Activated CD8-positive, alpha-beta memory T cell treated with anti-CD3 and anti-CD28 coated beads, Interleukin-2, amount 10 ng/mL, durations not matched to agents 7 days and 5 days (primary cell): Measurements from ENCODE around the gene RHBDF1. TPM values are rescaled to one million over a fixed set of nuclear protein-coding genes. Genes with fewer than 3 reads are reported as not detected.

Experiments used
- ATAC-seq: fragments of 150-1000 bp; cut with Tn5 transposase; one replicate; pipeline ENCODE4 v1.10.0; 2021; ENCODE audit warnings: moderate library complexity
- CTCF ChIA-PET: fragments of 350-600 bp; sonication (Branson Sonifier 250); formaldehyde crosslinking; loops from one replicate; lab custom pipeline; 2021; ENCODE audit warnings: antibody characterized with exemption; lab: Charles Lee
- DNase-seq: peaks from one replicate; pipeline ENCODE4 v3.0.0-alpha.2; 2020
- H3K27ac Mint-ChIP-seq: one replicate; pipeline ENCODE4 v1.8.0; 2021; ENCODE audit warnings: mild to moderate bottlenecking, mixed read lengths
- H3K27me3 Mint-ChIP-seq: one replicate; pipeline ENCODE4 v1.8.0; 2021; ENCODE audit warnings: mixed read lengths
- H3K36me3 Mint-ChIP-seq: one replicate; pipeline ENCODE4 v1.8.0; 2021; ENCODE audit warnings: mild to moderate bottlenecking, mixed read lengths
- H3K4me1 Mint-ChIP-seq: one replicate; pipeline ENCODE4 v1.8.0; 2021; ENCODE audit warnings: mixed read lengths
- H3K4me3 Mint-ChIP-seq: one replicate; pipeline ENCODE4 v1.8.0; 2021; ENCODE audit warnings: mild to moderate bottlenecking, moderate library complexity, mixed read lengths
- H3K9me3 Mint-ChIP-seq: one replicate; pipeline ENCODE4 v1.8.0; 2022; ENCODE audit warnings: low read depth, mixed read lengths
- total RNA-seq, 2 experiments: library from RNA; stranded (reverse); gene quantifications; one replicate each; pipeline ENCODE4 v1.2.3, GENCODE V29; 2021

RHBDF1 gene
- total RNA-seq, 2 experiments from 2014 or later, result 0.23 to 0.33 TPM

GRCh38 chr16:65745-66144, 6.7 kb downstream of the RHBDF1 start:
- Mint-ChIP-seq H3K4me3 (no peak overlapping the region), H3K9me3 (no peaks in the 10 kb centered on the region), H3K27ac (no peak overlapping the region), H3K36me3 (no peaks in the 10 kb centered on the region), H3K27me3 (peaks cover 8% of the 10 kb centered on the region), H3K4me1 (no peaks in the 10 kb centered on the region)
- DNase-seq, result peak; percentile 89
- ATAC-seq, result peak; percentile 92
- CTCF ChIA-PET, result interaction anchor here (0.6 to 14.8 kb wide), 34 partner anchors 9 to 306 kb away, joined by 3 to 350 read pairs (median 5); partner anchors contain the start of genes HBQ1, MPG, POLR3K and SNRNP25

GRCh38 chr16:64914-65255, 7.5 kb downstream of the RHBDF1 start:
- CTCF ChIA-PET, result interaction anchor here (1.2 to 14.8 kb wide), 15 partner anchors 8 to 306 kb away, joined by 3 to 350 read pairs (median 12); partner anchors contain the start of genes HBQ1, MPG, POLR3K and SNRNP25
- Mint-ChIP-seq H3K36me3 (no peaks in the 10 kb centered on the region), H3K4me1 (no peaks in the 10 kb centered on the region), H3K4me3 (no peak overlapping the region), H3K27me3 (peaks cover 1% of the 10 kb centered on the region), H3K27ac (no peak overlapping the region), H3K9me3 (no peaks in the 10 kb centered on the region)
- ATAC-seq (no peak), DNase-seq (no peak)

- CTCF ChIA-PET, result interaction anchor here (0.6 to 14.8 kb wide), 13 partner anchors 8 to 1357 kb away, joined by 3 to 350 read pairs (median 17); partner anchors contain the start of genes MPG, POLR3K and SNRNP25
- no peaks in the 10 kb centered on the region for H3K36me3 Mint-ChIP-seq
- ATAC-seq, result no peak
- no peaks in the 10 kb centered on the region for H3K9me3 Mint-ChIP-seq
- no peak for DNase-seq
- no peaks in the 10 kb centered on the region for H3K27me3 Mint-ChIP-seq
- no peak overlapping the region for H3K4me3 Mint-ChIP-seq
- no peak overlapping the region for H3K27ac Mint-ChIP-seq
- no peaks in the 10 kb centered on the region for H3K4me1 Mint-ChIP-seq
Measured at GRCh38 chr16:63998-64913, 8.2 kb downstream of the RHBDF1 start.

GRCh38 chr16:63466-63865, 9.0 kb downstream of the RHBDF1 start:
- Mint-ChIP-seq H3K4me3 (no peak overlapping the region), H3K4me1 (no peaks in the 10 kb centered on the region), H3K27ac (no peak overlapping the region), H3K9me3 (no peaks in the 10 kb centered on the region), H3K36me3 (no peaks in the 10 kb centered on the region), H3K27me3 (no peaks in the 10 kb centered on the region)
- DNase-seq (no peak), ATAC-seq (no peak)
- CTCF ChIA-PET, result interaction anchor here (0.8 to 14.8 kb wide), 5 partner anchors 13 to 62 kb away, joined by 3 to 350 read pairs (median 52); partner anchors contain the start of gene MPG

GRCh38 chr16:62968-63391, 9.5 kb downstream of the RHBDF1 start:
- CTCF ChIA-PET, result interaction anchor here (0.8 to 14.8 kb wide), 5 partner anchors 14 to 63 kb away, joined by 3 to 350 read pairs (median 52); partner anchors contain the start of gene MPG
- ATAC-seq (no peak), DNase-seq (no peak)
- Mint-ChIP-seq H3K27me3 (no peaks in the 10 kb centered on the region), H3K27ac (no peak overlapping the region), H3K4me1 (no peaks in the 10 kb centered on the region), H3K9me3 (no peaks in the 10 kb centered on the region), H3K36me3 (no peaks in the 10 kb centered on the region), H3K4me3 (no peak overlapping the region)

GRCh38 chr16:62283-62967, 10.0 kb downstream of the RHBDF1 start:
- H3K36me3 Mint-ChIP-seq, result no peaks in the 10 kb centered on the region
- no peaks in the 10 kb centered on the region for H3K9me3 Mint-ChIP-seq
- H3K4me3 Mint-ChIP-seq, result no peak overlapping the region
- DNase-seq (no peak), ATAC-seq (no peak)
- H3K27ac Mint-ChIP-seq, result no peak overlapping the region
- CTCF ChIA-PET, result interaction anchor here (4.1 to 14.8 kb wide), 3 partner anchors 14 to 43 kb away, joined by 52 to 350 read pairs (median 78); partner anchors contain the start of gene MPG
- no peaks in the 10 kb centered on the region for H3K4me1 Mint-ChIP-seq
- H3K27me3 Mint-ChIP-seq, result no peaks in the 10 kb centered on the region

GRCh38 chr16:61879-62281, 10.6 kb downstream of the RHBDF1 start:
- Mint-ChIP-seq H3K27me3 (no peaks in the 10 kb centered on the region), H3K4me3 (no peak overlapping the region), H3K4me1 (no peaks in the 10 kb centered on the region), H3K27ac (no peak overlapping the region), H3K36me3 (no peaks in the 10 kb centered on the region), H3K9me3 (no peaks in the 10 kb centered on the region)
- ATAC-seq (no peak), DNase-seq (no peak)
- CTCF ChIA-PET, result interaction anchor here (6.6 to 14.8 kb wide), 2 partner anchors 15 to 35 kb away, joined by 78 to 350 read pairs; partner anchors contain the start of gene MPG

GRCh38 chr16:60929-61878, 11.2 kb downstream of the RHBDF1 start:
- peaks cover 2% of the 10 kb centered on the region for H3K36me3 Mint-ChIP-seq
- DNase-seq (no peak), ATAC-seq (no peak)
- CTCF ChIA-PET, result interaction anchor here (0.7 to 14.8 kb wide), 5 partner anchors 15 to 122 kb away, joined by 3 to 350 read pairs (median 6); partner anchors contain the start of gene MPG
- H3K27ac Mint-ChIP-seq, result no peak overlapping the region
- H3K4me3 Mint-ChIP-seq, result no peak overlapping the region
- no peaks in the 10 kb centered on the region for H3K4me1 Mint-ChIP-seq
- H3K9me3 Mint-ChIP-seq, result no peaks in the 10 kb centered on the region
- H3K27me3 Mint-ChIP-seq, result no peaks in the 10 kb centered on the region

- H3K4me3 Mint-ChIP-seq, result no peak overlapping the region
- CTCF ChIA-PET, result interaction anchor here (0.7 to 1.5 kb wide), 3 partner anchors 37 to 123 kb away, joined by 3 to 6 read pairs (median 6); no protein-coding TSS in a partner anchor
- no peak overlapping the region for H3K27ac Mint-ChIP-seq
- H3K4me1 Mint-ChIP-seq, result peaks cover 4% of the 10 kb centered on the region
- no peak for ATAC-seq
- H3K27me3 Mint-ChIP-seq, result no peaks in the 10 kb centered on the region
- no peak for DNase-seq
- H3K36me3 Mint-ChIP-seq, result peaks cover 7% of the 10 kb centered on the region
- no peaks in the 10 kb centered on the region for H3K9me3 Mint-ChIP-seq
Measured at GRCh38 chr16:60166-60565, 12.3 kb downstream of the RHBDF1 start.

- no peak for ATAC-seq
- H3K4me3 Mint-ChIP-seq, result no peak overlapping the region
Measured at GRCh38 chr16:59440-60059, 12.9 kb downstream of the RHBDF1 start.

GRCh38 chr16:58491-59439, 13.7 kb downstream of the RHBDF1 start:
- Mint-ChIP-seq H3K4me1 (peaks cover 10% of the 10 kb centered on the region), H3K27me3 (no peaks in the 10 kb centered on the region), H3K9me3 (no peaks in the 10 kb centered on the region), H3K27ac (no peak overlapping the region), H3K36me3 (peaks cover 7% of the 10 kb centered on the region), H3K4me3 (no peak overlapping the region)
- ATAC-seq (no peak), DNase-seq (no peak)
- CTCF ChIA-PET, result no interaction called here

More at GRCh38 chr16:59440-60059, 12.9 kb downstream of the RHBDF1 start:
- no peak for DNase-seq
- H3K36me3 Mint-ChIP-seq, result peaks cover 7% of the 10 kb centered on the region
- H3K4me1 Mint-ChIP-seq, result peaks cover 7% of the 10 kb centered on the region
- H3K27me3 Mint-ChIP-seq, result no peaks in the 10 kb centered on the region
- CTCF ChIA-PET, result no interaction called here
- no peaks in the 10 kb centered on the region for H3K9me3 Mint-ChIP-seq
- H3K27ac Mint-ChIP-seq, result no peak overlapping the region
